Measurements from ENCODE around the gene LYRM7.
"Not testable (repeated sequence)": the region's sequence is repeated elsewhere in the genome, so short reads cannot be mapped to it uniquely, and the experiment has no call there.

The LYRM7 gene

GRCh38 chr5:131221008-131221703, 50.4 kb downstream of the LYRM7 start:
- no peak for DNase-seq (ENCODE audit: low read depth in 2 of 2)

- DNase-seq (ENCODE audit: low read depth in 2 of 2), result no peak
These were observed 51.1 kb downstream of the LYRM7 start for GRCh38 chr5:131221888-131222287.

GRCh38 chr5:131222731-131223130, 52.0 kb downstream of the LYRM7 start:
- DNase-seq (ENCODE audit: low read depth in 2 of 2), result no peak

GRCh38 chr5:131223751-131224386, 53.1 kb downstream of the LYRM7 start:
- no peak for DNase-seq (ENCODE audit: low read depth in 2 of 2)

GRCh38 chr5:131224387-131225201, 53.9 kb downstream of the LYRM7 start:
- DNase-seq (ENCODE audit: low read depth in 2 of 2), result no peak

GRCh38 chr5:131225282-131225974, 54.7 kb downstream of the LYRM7 start:
- DNase-seq (ENCODE audit: low read depth in 2 of 2), result no peak

- DNase-seq (ENCODE audit: low read depth in 2 of 2), result no peak
These were observed 56.2 kb downstream of the LYRM7 start for GRCh38 chr5:131226899-131227298.

GRCh38 chr5:131228646-131229045, 57.9 kb downstream of the LYRM7 start:
- DNase-seq (ENCODE audit: low read depth in 2 of 2), result no peak

- DNase-seq (ENCODE audit: low read depth in 2 of 2), result no peak
These were observed 58.9 kb downstream of the LYRM7 start for GRCh38 chr5:131229623-131230022.

GRCh38 chr5:131230406-131230805, 59.7 kb downstream of the LYRM7 start:
- no peak for DNase-seq (ENCODE audit: low read depth in 2 of 2)

- DNase-seq (ENCODE audit: low read depth in 2 of 2), result no peak
These were observed 68.9 kb downstream of the LYRM7 start for GRCh38 chr5:131239686-131240085.

GRCh38 chr5:131242728-131243255, 72.0 kb downstream of the LYRM7 start:
- no peak for DNase-seq (ENCODE audit: low read depth in 2 of 2)

GRCh38 chr5:131245312-131245711, 74.6 kb downstream of the LYRM7 start:
- no peak for DNase-seq (ENCODE audit: low read depth in 2 of 2)

- DNase-seq (ENCODE audit: low read depth in 2 of 2), result no peak
These were observed 75.2 kb downstream of the LYRM7 start for GRCh38 chr5:131245948-131246347.

- DNase-seq (ENCODE audit: low read depth in 2 of 2), result no peak
These were observed 75.8 kb downstream of the LYRM7 start for GRCh38 chr5:131246504-131246903.

GRCh38 chr5:131250751-131251475, 80.2 kb downstream of the LYRM7 start:
- no peak for DNase-seq (ENCODE audit: low read depth in 2 of 2)

GRCh38 chr5:131252824-131253171, 82.1 kb downstream of the LYRM7 start:
- DNase-seq (ENCODE audit: low read depth in 2 of 2), result peak; percentile 51 to 58

GRCh38 chr5:131254025-131254424, 83.3 kb downstream of the LYRM7 start:
- DNase-seq (ENCODE audit: low read depth in 2 of 2), result not testable (repeated sequence)

- no peak for DNase-seq (ENCODE audit: low read depth in 2 of 2)
These were observed 84.0 kb downstream of the LYRM7 start for GRCh38 chr5:131254741-131255140.
